Activated naive CD8-positive, alpha-beta T cell treated with anti-CD3 and anti-CD28 coated beads, Interleukin-2, amount 10 ng/mL, durations not matched to agents 7 days and 5 days (primary cell): Measurements from ENCODE around the gene GABRA5. TPM values are rescaled to one million over a fixed set of nuclear protein-coding genes. Genes with fewer than 3 reads are reported as not detected.

Source experiments
- ATAC-seq: fragments of 150-1000 bp; cut with Tn5 transposase; one replicate; pipeline ENCODE4 v1.10.0; 2021; ENCODE audit warnings: low read depth, moderate library complexity
- POLR2A ChIA-PET: fragments of 350-600 bp; sonication (Branson Sonifier 250); formaldehyde crosslinking; loops from one replicate; lab custom pipeline; 2021; ENCODE audit warnings: antibody characterized with exemption; lab: Charles Lee
- DNase-seq: peaks from one replicate; pipeline ENCODE4 v3.0.0; 2021
- H3K27ac Mint-ChIP-seq: one replicate; pipeline ENCODE4 v1.8.0; 2022; ENCODE audit warnings: mild to moderate bottlenecking, mixed read lengths
- H3K27me3 Mint-ChIP-seq: one replicate; pipeline ENCODE4 v1.8.0; 2022; ENCODE audit warnings: mild to moderate bottlenecking, moderate library complexity, mixed read lengths
- H3K36me3 Mint-ChIP-seq: one replicate; pipeline ENCODE4 v1.8.0; 2021; ENCODE audit warnings: mild to moderate bottlenecking, mixed read lengths
- H3K4me1 Mint-ChIP-seq: one replicate; pipeline ENCODE4 v1.8.0; 2021; ENCODE audit warnings: mixed read lengths
- H3K4me3 Mint-ChIP-seq: one replicate; pipeline ENCODE4 v1.8.0; 2022; ENCODE audit warnings: mild to moderate bottlenecking, moderate library complexity, mixed read lengths
- H3K9me3 Mint-ChIP-seq: one replicate; pipeline ENCODE4 v1.8.0; 2021; ENCODE audit warnings: mixed read lengths
- total RNA-seq, 2 experiments: library from RNA; stranded (reverse); gene quantifications; one replicate each; pipeline ENCODE4 v1.2.3, GENCODE V29; 2021

Gene GABRA5
- total RNA-seq, 2 experiments from 2014 or later: not detected

GRCh38 chr15:26901041-26901440 lies 34.2 kb downstream of the GABRA5 start:
- POLR2A ChIA-PET: no interaction called here
- H3K9me3 Mint-ChIP-seq: peaks cover 20% of the 10 kb centered on the region

DNA sequence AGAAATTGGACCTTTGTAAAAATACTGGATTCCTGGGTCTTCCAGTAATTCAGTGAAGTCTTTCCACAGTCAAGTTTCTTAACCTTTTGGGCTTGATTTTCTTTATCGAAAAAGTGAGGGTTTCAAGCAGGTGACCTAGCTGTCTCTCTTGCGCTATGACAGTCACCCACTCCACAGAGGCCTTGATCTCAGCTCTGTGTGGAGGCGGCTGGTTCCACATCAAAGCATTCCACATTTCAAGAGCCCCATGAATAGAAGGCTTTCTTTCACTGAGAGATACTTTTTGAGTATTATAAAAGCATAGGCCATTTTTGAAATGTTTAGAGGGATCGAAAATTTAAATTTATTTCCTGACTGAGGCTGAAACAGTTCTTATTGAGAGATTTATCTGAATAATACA lies 43.9 kb downstream of the GABRA5 start:
- Mint-ChIP-seq H3K4me3 (no peak overlapping the region), H3K4me1 (no peaks in the 10 kb centered on the region), H3K27me3 (no peaks in the 10 kb centered on the region), H3K36me3 (no peaks in the 10 kb centered on the region), H3K9me3 (peaks cover 10% of the 10 kb centered on the region), H3K27ac (no peak overlapping the region)
- DNase-seq (no peak), ATAC-seq (no peak)
- POLR2A ChIA-PET: no interaction called here

More at GRCh38 chr15:26901041-26901440, 34.2 kb downstream of the GABRA5 start:
- ATAC-seq (no peak), DNase-seq (no peak)
- no peak overlapping the region for H3K27ac Mint-ChIP-seq
- no peaks in the 10 kb centered on the region for H3K4me1 Mint-ChIP-seq
- H3K27me3 Mint-ChIP-seq: no peaks in the 10 kb centered on the region
- H3K36me3 Mint-ChIP-seq: no peaks in the 10 kb centered on the region
- no peak overlapping the region for H3K4me3 Mint-ChIP-seq

GRCh38 chr15:26921433-26921832 lies 54.6 kb downstream of the GABRA5 start:
- POLR2A ChIA-PET: no interaction called here
- Mint-ChIP-seq H3K36me3 (no peaks in the 10 kb centered on the region), H3K4me3 (no peak overlapping the region), H3K4me1 (no peaks in the 10 kb centered on the region), H3K27me3 (no peaks in the 10 kb centered on the region), H3K27ac (no peak overlapping the region), H3K9me3 (no peaks in the 10 kb centered on the region)
- ATAC-seq (no peak), DNase-seq (no peak)

GRCh38 chr15:26926081-26926480 lies 59.2 kb downstream of the GABRA5 start:
- POLR2A ChIA-PET: no interaction called here
- no peak overlapping the region for H3K4me3 Mint-ChIP-seq
- H3K9me3 Mint-ChIP-seq: no peaks in the 10 kb centered on the region
- no peaks in the 10 kb centered on the region for H3K4me1 Mint-ChIP-seq
- no peak overlapping the region for H3K27ac Mint-ChIP-seq
- H3K36me3 Mint-ChIP-seq: no peaks in the 10 kb centered on the region
- no peak for ATAC-seq
- no peak for DNase-seq
- no peaks in the 10 kb centered on the region for H3K27me3 Mint-ChIP-seq

DNA sequence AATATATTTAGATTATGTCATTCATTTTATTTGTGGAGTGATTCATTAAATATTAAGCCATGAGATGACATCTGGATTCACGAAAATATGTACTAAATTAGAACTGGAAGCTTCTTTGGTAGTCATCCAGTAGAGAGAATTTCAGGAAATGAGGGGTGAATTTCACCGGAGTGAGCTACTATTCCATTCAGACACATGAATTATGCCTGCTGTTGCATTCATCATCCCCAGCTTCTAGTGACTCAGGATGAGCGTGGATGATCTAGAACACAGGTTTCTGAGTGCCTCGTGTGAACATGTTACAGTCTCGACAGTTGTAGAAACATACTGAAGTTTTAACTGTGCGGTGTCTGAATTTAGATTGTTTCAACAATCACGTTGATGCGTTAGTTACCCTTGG lies 61.2 kb downstream of the GABRA5 start:
- Mint-ChIP-seq H3K4me3 (no peak overlapping the region), H3K9me3 (no peaks in the 10 kb centered on the region), H3K4me1 (no peaks in the 10 kb centered on the region), H3K36me3 (no peaks in the 10 kb centered on the region), H3K27me3 (no peaks in the 10 kb centered on the region), H3K27ac (no peak overlapping the region)
- ATAC-seq (no peak), DNase-seq (no peak)
- POLR2A ChIA-PET: no interaction called here

DNA sequence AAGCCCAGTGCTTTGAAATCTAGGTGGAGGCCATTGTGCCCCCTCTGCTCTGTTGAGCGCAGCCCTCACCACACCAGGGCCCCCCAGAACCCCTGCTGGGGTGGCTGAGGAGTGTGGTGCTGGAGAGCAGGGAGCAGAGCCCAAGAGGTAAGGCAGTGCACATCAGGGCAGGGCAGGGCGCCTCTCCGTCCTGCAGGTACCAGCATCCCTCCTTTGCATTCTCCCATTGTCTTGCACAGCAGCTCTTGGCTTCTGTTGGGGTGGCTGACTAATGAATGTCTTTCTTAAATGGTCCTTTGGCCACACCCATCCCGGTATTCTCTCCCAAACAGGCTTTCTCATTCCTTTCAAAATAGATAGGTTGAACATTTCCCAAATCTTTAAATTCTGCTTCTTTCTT lies 62.7 kb downstream of the GABRA5 start:
- H3K4me1 Mint-ChIP-seq: no peaks in the 10 kb centered on the region
- no peaks in the 10 kb centered on the region for H3K27me3 Mint-ChIP-seq
- ATAC-seq (no peak), DNase-seq (no peak)
- no peak overlapping the region for H3K27ac Mint-ChIP-seq
- no peaks in the 10 kb centered on the region for H3K9me3 Mint-ChIP-seq
- POLR2A ChIA-PET: no interaction called here
- no peak overlapping the region for H3K4me3 Mint-ChIP-seq
- no peaks in the 10 kb centered on the region for H3K36me3 Mint-ChIP-seq

DNA sequence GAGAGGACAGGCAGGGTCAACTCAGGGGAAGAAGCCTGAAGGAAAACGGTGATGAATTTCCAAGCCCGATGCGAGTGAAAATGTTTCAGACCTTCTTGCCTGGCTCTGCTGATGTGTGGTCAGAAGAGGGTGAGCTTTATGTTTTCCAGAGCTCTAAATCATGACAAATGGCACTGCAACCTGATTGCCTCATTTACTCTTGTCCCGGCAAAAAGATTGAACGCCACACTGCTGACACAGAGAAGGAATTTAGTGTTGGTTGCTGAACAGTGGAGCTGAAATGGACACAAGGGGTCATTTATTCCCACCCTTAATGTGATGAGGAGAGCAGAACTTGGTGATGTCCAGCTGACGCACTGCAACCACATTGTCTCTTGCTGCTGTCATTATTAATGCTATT lies 68.0 kb downstream of the GABRA5 start:
- no peaks in the 10 kb centered on the region for H3K27me3 Mint-ChIP-seq
- no peaks in the 10 kb centered on the region for H3K9me3 Mint-ChIP-seq
- POLR2A ChIA-PET: no interaction called here
- no peak for DNase-seq
- H3K27ac Mint-ChIP-seq: no peak overlapping the region
- no peak overlapping the region for H3K4me3 Mint-ChIP-seq
- H3K36me3 Mint-ChIP-seq: no peaks in the 10 kb centered on the region
- no peaks in the 10 kb centered on the region for H3K4me1 Mint-ChIP-seq
- no peak for ATAC-seq

DNA sequence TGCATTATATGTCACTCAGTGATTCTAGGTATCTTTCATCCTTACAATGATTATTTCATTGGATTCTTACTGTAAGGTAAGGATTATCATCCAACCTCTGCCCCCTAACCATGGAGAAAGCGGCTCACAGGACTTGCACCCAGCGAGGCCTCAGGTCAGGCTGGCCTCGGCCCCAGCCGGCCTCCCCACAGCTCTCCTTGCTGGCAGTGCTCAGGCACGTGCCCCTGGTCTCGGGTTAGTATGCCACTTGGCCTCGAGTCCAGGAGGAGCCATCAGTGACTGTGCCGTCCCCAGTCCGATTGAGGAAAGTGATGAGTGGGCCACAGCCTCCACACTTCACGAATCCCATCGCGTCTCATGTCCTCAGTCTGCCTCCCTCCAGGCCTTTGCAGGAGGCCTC lies 68.5 kb downstream of the GABRA5 start:
- H3K4me3 Mint-ChIP-seq: no peak overlapping the region

GRCh38 chr15:26936502-26936901 lies 69.6 kb downstream of the GABRA5 start:
- DNase-seq (no peak), ATAC-seq (no peak)
- Mint-ChIP-seq H3K4me1 (no peaks in the 10 kb centered on the region), H3K36me3 (no peaks in the 10 kb centered on the region), H3K27me3 (no peaks in the 10 kb centered on the region), H3K27ac (no peak overlapping the region), H3K9me3 (no peaks in the 10 kb centered on the region), H3K4me3 (no peak overlapping the region)
- POLR2A ChIA-PET: no interaction called here

More for the DNA sequence above, 68.5 kb downstream of the GABRA5 start:
- no peaks in the 10 kb centered on the region for H3K36me3 Mint-ChIP-seq
- H3K9me3 Mint-ChIP-seq: no peaks in the 10 kb centered on the region
- no peaks in the 10 kb centered on the region for H3K27me3 Mint-ChIP-seq
- DNase-seq (no peak), ATAC-seq (no peak)
- H3K27ac Mint-ChIP-seq: no peak overlapping the region
- no peaks in the 10 kb centered on the region for H3K4me1 Mint-ChIP-seq
- POLR2A ChIA-PET: no interaction called here

- ATAC-seq (no peak), DNase-seq (no peak)
- no peaks in the 10 kb centered on the region for H3K36me3 Mint-ChIP-seq
- H3K9me3 Mint-ChIP-seq: no peaks in the 10 kb centered on the region
- H3K4me3 Mint-ChIP-seq: no peak overlapping the region
- no peaks in the 10 kb centered on the region for H3K27me3 Mint-ChIP-seq
- no peaks in the 10 kb centered on the region for H3K4me1 Mint-ChIP-seq
- POLR2A ChIA-PET: no interaction called here
- H3K27ac Mint-ChIP-seq: no peak overlapping the region
These were observed 70.3 kb downstream of the GABRA5 start for GRCh38 chr15:26937134-26937533.

DNA sequence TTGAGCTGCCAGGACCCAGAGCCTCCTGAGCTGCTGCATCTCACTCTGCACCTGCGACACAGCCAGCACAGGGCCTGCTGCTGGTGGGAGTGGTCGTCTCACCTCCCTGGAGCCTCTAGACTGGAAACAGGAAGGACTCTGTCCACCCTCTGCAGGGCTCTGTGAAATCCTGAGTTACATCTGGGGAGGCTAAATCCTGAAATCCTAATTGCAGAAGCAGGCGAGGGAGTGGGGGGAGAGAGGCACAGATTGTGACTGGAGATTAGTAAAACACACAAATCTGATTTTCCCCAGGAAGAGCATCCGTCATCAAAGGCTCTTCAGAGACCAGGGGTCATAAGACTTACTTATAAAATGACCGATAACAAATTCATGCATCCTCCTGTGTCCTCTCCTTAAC lies 72.5 kb downstream of the GABRA5 start:
- H3K27me3 Mint-ChIP-seq: no peaks in the 10 kb centered on the region
- POLR2A ChIA-PET: no interaction called here
- H3K27ac Mint-ChIP-seq: no peak overlapping the region
- H3K36me3 Mint-ChIP-seq: no peaks in the 10 kb centered on the region
- ATAC-seq: no peak
- no peaks in the 10 kb centered on the region for H3K4me1 Mint-ChIP-seq
- no peaks in the 10 kb centered on the region for H3K9me3 Mint-ChIP-seq
- DNase-seq: no peak
- no peak overlapping the region for H3K4me3 Mint-ChIP-seq

DNA sequence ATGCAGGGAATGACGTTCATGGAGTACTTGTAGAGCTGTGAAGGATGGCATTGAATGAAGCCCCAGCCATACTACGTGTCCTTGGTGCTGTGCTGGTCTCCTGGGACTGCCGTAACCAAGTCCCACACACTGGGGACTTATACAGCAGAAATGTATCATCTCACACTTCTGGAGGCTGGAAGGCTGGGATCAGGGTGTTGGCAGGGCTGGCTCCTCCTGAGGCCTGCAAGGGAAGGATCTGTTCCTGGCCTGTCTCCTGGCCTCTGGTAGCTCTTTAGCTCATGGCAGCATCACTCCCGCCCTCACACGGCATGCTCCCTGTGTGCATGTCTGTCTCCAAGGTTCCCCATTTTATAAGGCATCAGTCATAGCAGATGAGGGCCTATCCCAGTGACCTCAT lies 74.6 kb downstream of the GABRA5 start:
- DNase-seq (no peak), ATAC-seq (no peak)
- no peak overlapping the region for H3K4me3 Mint-ChIP-seq
- POLR2A ChIA-PET: no interaction called here
- no peaks in the 10 kb centered on the region for H3K27me3 Mint-ChIP-seq
- no peaks in the 10 kb centered on the region for H3K4me1 Mint-ChIP-seq
- no peak overlapping the region for H3K27ac Mint-ChIP-seq
- no peaks in the 10 kb centered on the region for H3K36me3 Mint-ChIP-seq
- H3K9me3 Mint-ChIP-seq: no peaks in the 10 kb centered on the region

DNA sequence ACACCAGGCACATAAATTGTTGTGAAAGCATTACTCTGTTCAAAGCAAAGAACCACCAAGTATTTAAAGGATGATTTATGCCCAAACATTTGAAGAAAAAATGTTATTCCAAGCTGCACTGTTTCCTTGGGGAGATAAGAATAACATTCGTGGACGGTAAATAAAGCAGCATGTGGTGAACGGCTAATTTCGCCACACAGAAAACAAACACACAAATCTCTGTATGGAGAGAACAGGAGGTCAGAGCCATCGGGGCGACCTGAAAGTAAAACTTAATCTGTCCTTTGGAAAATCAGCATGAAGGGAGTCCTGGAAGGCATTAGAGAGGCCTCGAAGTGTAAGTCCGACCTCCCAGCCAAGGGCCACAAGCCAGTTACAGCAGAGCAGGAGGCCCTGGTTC lies 77.0 kb downstream of the GABRA5 start:
- Mint-ChIP-seq H3K4me1 (no peaks in the 10 kb centered on the region), H3K27ac (no peak overlapping the region), H3K9me3 (no peaks in the 10 kb centered on the region), H3K27me3 (no peaks in the 10 kb centered on the region), H3K4me3 (no peak overlapping the region), H3K36me3 (no peaks in the 10 kb centered on the region)
- POLR2A ChIA-PET: no interaction called here
- DNase-seq (no peak), ATAC-seq (no peak)

DNA sequence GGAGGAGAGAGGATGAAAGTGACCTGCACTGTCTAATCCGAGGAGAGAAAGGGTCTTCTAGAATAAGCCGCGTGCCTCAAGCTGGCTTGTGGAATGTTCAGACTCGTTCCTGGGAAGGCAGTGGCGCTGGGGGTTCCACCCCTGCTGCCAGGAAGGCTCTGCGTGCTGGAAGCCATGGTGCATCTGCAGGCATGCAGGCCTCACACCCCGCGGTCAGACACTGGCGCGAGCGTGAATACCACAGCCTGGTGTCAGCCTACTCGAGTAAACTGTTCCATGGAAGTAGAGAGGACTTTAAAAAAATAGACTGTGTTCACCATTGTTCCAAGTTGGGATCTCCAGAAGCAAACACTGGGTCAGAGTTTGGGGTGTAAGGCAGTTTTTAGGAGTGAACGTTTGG lies 78.2 kb downstream of the GABRA5 start:
- H3K4me1 Mint-ChIP-seq: no peaks in the 10 kb centered on the region
- no peak overlapping the region for H3K27ac Mint-ChIP-seq
- ATAC-seq (no peak), DNase-seq (no peak)
- H3K4me3 Mint-ChIP-seq: no peak overlapping the region
- POLR2A ChIA-PET: no interaction called here
- no peaks in the 10 kb centered on the region for H3K36me3 Mint-ChIP-seq
- no peaks in the 10 kb centered on the region for H3K27me3 Mint-ChIP-seq
- no peaks in the 10 kb centered on the region for H3K9me3 Mint-ChIP-seq

- Mint-ChIP-seq H3K36me3 (no peaks in the 10 kb centered on the region), H3K9me3 (peaks cover 5% of the 10 kb centered on the region), H3K27ac (no peak overlapping the region), H3K4me3 (no peak overlapping the region), H3K4me1 (no peaks in the 10 kb centered on the region), H3K27me3 (no peaks in the 10 kb centered on the region)
- DNase-seq (no peak), ATAC-seq (no peak)
- POLR2A ChIA-PET: no interaction called here
These were observed 83.1 kb downstream of the GABRA5 start for GRCh38 chr15:26950001-26950400.
